Measurements from ENCODE around the gene CCNH. TPM values are rescaled to one million over a fixed set of nuclear protein-coding genes. Genes with fewer than 3 reads are reported as not detected.

CCNH gene
- 23.1 to 30.3 TPM (median 25.3 TPM) in 3 replicates for total RNA-seq
- long read RNA-seq, transcript CCNH-201 (9 exons, 1,378 nt), result major isoform, 27 of 31 reads
- long read RNA-seq, partial matches to known transcripts, result 0 of 31 reads
- long read RNA-seq, other reads (novel, unspliced or antisense), result 4 of 31 reads

DNA sequence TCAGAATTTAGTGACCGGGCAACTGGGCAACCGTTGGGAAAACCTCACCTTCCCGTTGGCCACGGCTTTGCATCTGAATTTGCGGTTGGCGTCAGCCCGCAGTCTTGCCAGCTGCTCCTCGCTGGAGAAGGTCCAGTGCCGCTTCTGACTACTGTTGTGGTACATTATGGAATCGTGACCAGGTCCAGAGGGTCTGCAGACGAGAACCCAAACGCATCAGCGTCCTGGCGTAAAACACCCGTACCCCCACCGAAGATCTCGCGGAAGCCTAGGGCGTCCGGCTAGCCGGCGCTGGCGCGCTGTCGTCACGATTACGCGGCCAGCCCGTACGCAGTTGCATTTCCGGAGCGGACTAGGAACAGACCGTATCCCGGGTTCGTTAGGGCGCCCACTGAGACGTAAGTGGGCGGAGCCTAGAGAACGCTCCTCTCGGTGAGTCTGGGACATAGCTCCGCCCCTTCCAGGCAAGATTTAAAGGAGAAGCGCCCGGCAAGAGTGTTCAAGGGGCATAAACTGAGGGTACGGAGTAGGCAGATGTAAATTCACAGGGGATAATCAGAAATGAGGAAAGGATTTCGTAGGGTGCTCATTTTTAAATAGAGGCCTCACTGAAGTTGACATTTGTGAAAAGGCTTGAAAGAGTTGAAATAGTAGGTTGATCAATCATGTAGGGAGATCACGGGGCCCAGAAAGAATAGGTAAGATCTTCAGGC, at the start of gene CCNH:
TSS of gene CCNH (minus strand) at position 301 of the 713 bp plus-strand sequence. CDS start at position 165, 136 bp downstream.
- Mint-ChIP-seq H3K36me3 (ENCODE audit: low read depth) (peaks cover 9% of the 10 kb centered on the region), H3K4me3 (ENCODE audit: unreplicated experiment) (peak within 1 kb of the TSS; percentile 88), H3K27ac (ENCODE audit: unreplicated experiment) (peak within 1 kb of the TSS; percentile 98), H3K9me3 (ENCODE audit: low read depth) (no peaks in the 10 kb centered on the region), H3K4me1 (ENCODE audit: low read depth) (peaks cover 24% of the 10 kb centered on the region), H3K27me3 (ENCODE audit: low read depth) (no peaks in the 10 kb centered on the region)
- peak; percentile 98 for DNase-seq (ENCODE audit: low spot score)
- TF ChIP-seq CTCF (IDR thresholded peaks at IDR 0.05), result no peak

- H3K27me3 Mint-ChIP-seq (ENCODE audit: low read depth), result peaks cover 26% of the 10 kb centered on the region
- peaks cover 10% of the 10 kb centered on the region for H3K9me3 Mint-ChIP-seq (ENCODE audit: low read depth)
- H3K4me1 Mint-ChIP-seq (ENCODE audit: low read depth), result no peaks in the 10 kb centered on the region
- DNase-seq (ENCODE audit: low spot score), result no peak
- no peak overlapping the region for H3K4me3 Mint-ChIP-seq (ENCODE audit: unreplicated experiment)
- no peaks in the 10 kb centered on the region for H3K36me3 Mint-ChIP-seq (ENCODE audit: low read depth)
- no peak for TF ChIP-seq CTCF (IDR thresholded peaks at IDR 0.05)
- no peak overlapping the region for H3K27ac Mint-ChIP-seq (ENCODE audit: unreplicated experiment)
Observed at GRCh38 chr5:87457706-87458105, 45.0 kb upstream of the CCNH start.

GRCh38 chr5:87453801-87454200, 41.1 kb upstream of the CCNH start:
- no peak for TF ChIP-seq CTCF (IDR thresholded peaks at IDR 0.05)
- H3K27me3 Mint-ChIP-seq (ENCODE audit: low read depth), result peaks cover 36% of the 10 kb centered on the region
- no peaks in the 10 kb centered on the region for H3K4me1 Mint-ChIP-seq (ENCODE audit: low read depth)
- H3K9me3 Mint-ChIP-seq (ENCODE audit: low read depth), result no peaks in the 10 kb centered on the region
- no peak overlapping the region for H3K4me3 Mint-ChIP-seq (ENCODE audit: unreplicated experiment)
- H3K36me3 Mint-ChIP-seq (ENCODE audit: low read depth), result no peaks in the 10 kb centered on the region
- no peak overlapping the region for H3K27ac Mint-ChIP-seq (ENCODE audit: unreplicated experiment)
- no peak for DNase-seq (ENCODE audit: low spot score)

DNA sequence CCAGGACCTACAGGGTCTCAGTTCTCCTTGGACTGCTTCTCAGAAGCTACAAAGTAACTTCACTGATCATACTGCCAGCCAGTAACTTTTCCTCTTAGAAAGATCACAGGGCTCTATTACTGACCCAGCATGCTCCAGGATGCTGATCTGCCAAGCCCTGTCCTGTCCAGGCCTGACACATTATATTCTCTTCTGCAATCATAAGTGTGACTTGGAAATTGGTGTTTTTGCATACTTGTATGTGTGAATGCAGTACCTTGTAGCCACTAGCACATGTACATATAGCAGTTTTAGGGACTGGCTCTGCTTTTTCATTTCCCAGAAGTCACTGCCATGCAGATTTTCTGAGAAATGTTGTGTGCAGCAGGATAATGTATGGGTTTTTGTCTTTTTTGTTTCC, 40.1 kb upstream of the CCNH start:
- H3K4me1 Mint-ChIP-seq (ENCODE audit: low read depth), result no peaks in the 10 kb centered on the region
- no peak for TF ChIP-seq CTCF (IDR thresholded peaks at IDR 0.05)
- no peaks in the 10 kb centered on the region for H3K9me3 Mint-ChIP-seq (ENCODE audit: low read depth)
- no peak overlapping the region for H3K27ac Mint-ChIP-seq (ENCODE audit: unreplicated experiment)
- no peak for DNase-seq (ENCODE audit: low spot score)
- peaks cover 38% of the 10 kb centered on the region for H3K27me3 Mint-ChIP-seq (ENCODE audit: low read depth)
- H3K4me3 Mint-ChIP-seq (ENCODE audit: unreplicated experiment), result no peak overlapping the region
- no peaks in the 10 kb centered on the region for H3K36me3 Mint-ChIP-seq (ENCODE audit: low read depth)

DNA sequence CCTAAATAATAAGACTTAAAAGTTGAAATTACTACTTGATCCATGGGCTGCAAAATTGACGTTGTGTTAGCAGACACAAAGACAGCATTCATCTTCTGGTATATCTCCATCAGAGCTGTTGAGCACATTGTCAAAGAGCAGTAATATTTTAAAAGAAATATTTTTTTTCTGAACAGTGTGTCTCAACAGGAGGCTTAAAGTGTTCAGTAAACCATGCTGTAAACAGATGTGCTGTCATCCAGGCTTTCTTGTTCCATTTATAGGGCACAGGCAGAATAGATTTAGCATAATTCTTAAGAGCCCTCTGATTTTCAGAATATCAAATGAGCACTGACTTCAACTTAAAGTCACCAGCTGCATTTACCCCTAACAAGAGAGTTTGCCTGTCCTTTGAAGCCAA, 29.7 kb upstream of the CCNH start:
- TF ChIP-seq CTCF (IDR thresholded peaks at IDR 0.05), result no peak

More for the DNA sequence above, 29.7 kb upstream of the CCNH start:
- DNase-seq (ENCODE audit: low spot score), result no peak
- Mint-ChIP-seq H3K27me3 (ENCODE audit: low read depth) (peaks cover 15% of the 10 kb centered on the region), H3K27ac (ENCODE audit: unreplicated experiment) (no peak overlapping the region), H3K4me3 (ENCODE audit: unreplicated experiment) (no peak overlapping the region), H3K4me1 (ENCODE audit: low read depth) (no peaks in the 10 kb centered on the region), H3K9me3 (ENCODE audit: low read depth) (peaks cover 5% of the 10 kb centered on the region), H3K36me3 (ENCODE audit: low read depth) (no peaks in the 10 kb centered on the region)

Measured in chondrocyte (in vitro differentiated cells).